T-helper 22 cell (primary cell): ENCODE results near the gene RGPD6.
"Not testable (repeated sequence)": the region's sequence is repeated elsewhere in the genome, so short reads cannot be mapped to it uniquely, and the experiment has no call there.

ENCODE experiments used
- DNase-seq: peaks from one replicate; pipeline ENCODE4 v3.0.0-alpha.2; 2020; ENCODE audit warnings: low read depth

The RGPD6 gene

DNA sequence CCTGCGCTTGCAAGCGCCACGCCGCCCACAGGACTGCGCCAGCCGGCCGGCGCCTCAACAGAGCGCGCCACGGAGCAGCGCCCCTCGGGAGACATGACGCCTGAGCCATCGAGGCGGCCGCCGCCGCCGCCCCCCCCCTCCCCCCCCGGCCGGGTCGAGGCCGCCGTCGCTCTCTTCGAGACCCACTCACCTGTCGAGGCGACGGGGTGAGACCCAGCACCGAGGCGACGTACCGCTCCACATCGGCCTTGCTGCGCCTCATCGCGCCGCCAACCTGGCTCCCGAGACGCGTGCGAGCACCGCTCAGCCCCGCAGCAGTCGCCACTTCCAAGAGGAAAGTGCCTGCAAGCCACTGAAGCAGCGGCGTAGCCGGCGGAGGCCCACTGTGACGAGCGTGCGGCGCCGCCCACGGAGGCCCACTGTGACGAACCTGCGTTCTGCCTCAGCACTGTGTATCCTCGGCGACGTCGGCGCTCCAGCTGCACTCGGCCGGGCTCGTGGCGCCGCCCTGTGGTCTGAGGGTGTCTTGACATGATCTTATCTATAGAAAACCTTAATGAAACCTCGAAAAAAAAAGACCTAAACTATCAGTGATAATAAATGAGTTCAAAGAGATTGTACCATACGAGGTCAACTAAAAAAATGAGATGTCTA lies at the start of gene RGPD6:
TSS of gene RGPD6 (minus strand) at position 460 of the 654 bp plus-strand sequence. CDS start at position 262, 198 bp downstream.
- not testable (repeated sequence) for DNase-seq

GRCh38 chr2:110619326-110619939 lies 42.4 kb upstream of the RGPD6 start:
- not testable (repeated sequence) for DNase-seq

DNA sequence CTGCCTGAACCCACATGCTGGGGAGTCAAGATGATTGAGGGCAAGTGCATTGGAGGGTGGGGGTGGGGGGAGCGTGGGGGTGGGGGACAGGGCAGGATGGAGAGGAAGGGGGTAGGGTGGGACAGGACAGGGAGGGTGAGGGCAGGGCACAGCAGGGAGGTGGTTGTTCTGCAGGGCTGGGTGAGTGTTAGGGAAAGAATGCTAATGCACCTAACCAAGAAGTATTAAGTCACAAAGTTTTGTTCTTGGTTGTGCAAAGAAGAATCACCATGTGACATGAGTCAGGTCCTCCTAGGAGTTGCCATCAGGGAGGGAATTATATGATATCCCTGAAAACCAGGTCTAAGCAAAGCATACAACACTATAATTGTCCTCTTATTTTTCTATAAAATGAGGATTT lies 36.9 kb upstream of the RGPD6 start:
- not testable (repeated sequence) for DNase-seq

DNA sequence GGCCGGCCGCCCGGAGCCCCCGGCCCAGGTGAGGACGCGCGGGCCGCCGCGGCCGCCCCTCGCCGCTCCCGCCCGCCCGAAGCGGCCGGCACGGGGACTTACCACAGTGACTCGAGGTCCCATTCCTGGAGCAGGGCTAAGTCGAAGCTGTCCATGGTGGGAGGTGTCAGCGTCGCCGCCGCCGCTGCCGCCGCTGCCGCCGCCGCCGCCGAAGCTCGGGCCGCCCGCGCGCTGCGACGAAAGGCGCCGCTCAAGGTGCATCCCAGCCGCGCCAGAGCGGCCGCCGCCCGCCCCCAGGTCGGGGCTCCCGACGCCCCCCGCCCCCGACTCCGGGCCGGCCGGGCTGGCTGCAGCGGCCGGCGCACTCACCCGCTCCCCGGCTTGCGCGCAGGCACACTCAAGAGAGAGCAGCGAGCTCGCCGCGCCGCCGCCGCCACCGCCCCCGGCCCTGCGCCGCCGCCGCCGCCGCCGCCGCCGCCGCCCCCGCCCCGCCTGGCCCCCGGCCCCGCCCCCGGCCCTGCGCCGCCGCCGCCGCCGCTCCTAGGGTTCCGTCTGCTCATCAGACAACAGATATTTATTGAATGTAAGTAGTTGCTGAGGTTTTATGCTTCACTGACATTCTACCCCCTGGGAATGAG lies 33.7 kb upstream of the RGPD6 start:
- peak; percentile 4 for DNase-seq

DNA sequence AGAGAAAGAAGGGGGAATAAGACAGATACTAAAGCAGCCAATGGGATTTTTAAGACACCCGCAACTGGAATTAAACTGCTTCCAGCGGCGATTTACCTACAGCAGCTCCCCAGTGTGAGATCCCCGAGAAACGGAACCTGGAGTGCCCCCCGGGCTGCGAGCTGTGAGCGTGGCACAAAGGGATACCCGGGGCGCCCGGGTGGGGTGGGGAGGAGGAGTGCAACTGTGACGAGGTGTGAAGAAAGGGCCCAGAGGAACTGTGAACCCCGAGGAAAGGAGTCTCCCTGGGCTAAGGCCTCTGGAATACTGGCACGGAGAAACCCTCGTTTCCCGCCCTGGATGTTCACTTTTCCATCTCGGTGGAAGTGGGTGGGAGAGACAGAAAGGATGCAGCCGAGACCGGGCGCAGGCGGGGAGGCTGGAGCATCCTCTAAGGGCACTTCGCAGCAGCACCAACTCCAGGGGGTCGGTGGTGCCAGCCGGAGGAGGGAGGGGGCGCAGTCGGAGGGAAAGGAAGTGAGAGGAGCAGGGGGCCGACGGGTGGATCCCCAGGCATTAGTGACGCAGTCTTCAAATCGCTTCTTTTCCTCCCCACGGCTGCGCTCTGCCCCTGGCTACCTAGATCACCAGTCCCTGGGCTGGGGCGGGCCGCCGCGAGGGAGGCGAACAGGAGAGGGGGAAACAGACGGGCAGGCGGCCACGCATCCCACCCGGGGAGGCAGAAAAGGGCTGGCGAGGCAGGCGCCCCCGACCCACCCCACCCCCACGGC lies 33.0 kb upstream of the RGPD6 start:
- DNase-seq: not testable (repeated sequence)

DNA sequence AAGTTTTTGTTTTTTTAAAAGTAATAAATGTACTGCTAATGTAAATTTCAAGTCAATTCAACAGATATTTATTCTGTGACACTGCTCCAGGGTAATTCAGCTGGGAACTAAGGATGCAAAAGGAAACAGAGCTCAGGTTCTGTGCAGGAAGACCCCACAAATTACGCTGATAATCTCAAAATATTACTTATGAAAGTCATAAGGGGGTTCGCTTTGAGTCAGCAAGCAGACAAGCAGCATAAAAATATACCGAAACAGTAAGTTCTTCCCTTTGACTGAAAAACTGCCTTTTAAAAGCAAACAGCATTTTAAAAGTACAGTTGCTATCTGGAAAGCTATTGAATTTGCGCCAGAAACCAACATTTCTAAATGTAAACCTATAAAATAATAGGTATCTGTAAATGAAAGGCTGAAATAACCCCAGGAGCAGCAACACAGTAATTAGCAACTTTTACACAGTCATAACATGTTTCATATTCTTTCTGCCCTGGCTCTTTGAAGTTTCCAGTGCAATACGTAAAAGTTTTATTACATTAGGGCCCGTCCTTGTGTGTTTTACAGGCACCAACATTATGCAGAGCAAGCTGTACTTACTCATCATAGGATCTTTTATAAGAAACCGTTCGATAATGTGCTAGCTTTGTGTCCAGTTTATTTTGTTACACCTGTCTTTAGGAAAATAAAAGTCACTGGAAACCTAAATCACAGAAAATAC lies 31.9 kb upstream of the RGPD6 start:
- DNase-seq: not testable (repeated sequence)

- not testable (repeated sequence) for DNase-seq
Measured at GRCh38 chr2:110605057-110605456, 28.0 kb upstream of the RGPD6 start.

- not testable (repeated sequence) for DNase-seq
Measured at GRCh38 chr2:110603917-110604591, 27.0 kb upstream of the RGPD6 start.

GRCh38 chr2:110602139-110602538 lies 25.1 kb upstream of the RGPD6 start:
- not testable (repeated sequence) for DNase-seq

DNA sequence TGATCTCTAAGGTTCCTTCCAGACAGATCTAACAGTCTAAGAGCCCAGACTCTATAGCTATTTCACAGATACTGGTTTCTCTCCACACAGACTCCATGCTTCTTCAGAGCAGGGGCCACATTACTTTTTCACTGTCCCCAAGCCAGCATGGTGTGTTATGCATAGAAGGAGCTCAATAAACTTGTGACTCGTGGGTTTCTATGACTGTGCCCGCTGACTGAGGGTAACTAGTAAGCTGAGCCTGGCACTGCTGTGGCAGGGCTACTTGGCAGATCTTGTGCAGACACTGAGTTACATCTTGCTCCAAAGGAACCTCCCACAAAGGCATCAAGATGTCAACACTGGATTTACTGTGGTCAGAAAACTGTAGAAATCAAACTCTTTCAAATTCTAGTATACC lies 15.0 kb upstream of the RGPD6 start:
- DNase-seq: not testable (repeated sequence)

DNA sequence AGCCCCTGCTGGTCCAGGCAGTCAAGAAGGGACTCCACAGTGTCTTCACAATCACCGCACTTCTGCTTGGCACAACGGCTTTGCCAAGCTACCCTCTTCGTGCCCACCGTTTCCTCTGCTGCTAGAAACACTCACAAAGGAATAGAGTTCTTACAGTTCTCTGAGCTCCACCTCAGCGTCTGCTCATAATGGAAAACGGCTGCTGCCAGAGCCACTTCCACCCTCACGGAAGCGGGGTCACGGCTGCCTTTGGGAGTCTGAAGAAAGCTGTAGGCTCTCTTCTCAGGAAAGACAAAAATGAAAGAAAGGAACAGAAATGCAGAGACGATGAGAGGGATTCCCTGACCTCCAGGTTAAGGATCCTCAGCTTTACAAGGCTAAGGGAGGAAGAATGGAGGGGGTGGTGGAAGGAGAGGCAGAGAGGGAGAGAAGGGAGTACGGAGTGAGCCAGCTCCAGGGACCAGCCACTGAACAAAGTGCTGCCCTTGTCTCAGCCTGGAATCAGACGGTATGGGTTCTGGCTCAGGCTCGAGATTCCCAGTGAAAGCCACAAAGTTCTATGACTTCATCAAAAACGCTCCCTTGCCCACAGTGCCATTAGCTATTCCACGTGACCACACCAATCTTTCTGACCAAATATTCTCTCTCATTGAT lies 12.8 kb upstream of the RGPD6 start:
- not testable (repeated sequence) for DNase-seq

- DNase-seq: not testable (repeated sequence)
Measured at GRCh38 chr2:110588520-110588919, 11.5 kb upstream of the RGPD6 start.

- DNase-seq: not testable (repeated sequence)
Measured at GRCh38 chr2:110579216-110579965, 2.4 kb upstream of the RGPD6 start.

- not testable (repeated sequence) for DNase-seq
Measured at GRCh38 chr2:110578429-110578828, 1.4 kb upstream of the RGPD6 start.

- DNase-seq: not testable (repeated sequence)
Measured at GRCh38 chr2:110499755-110500377, 77.2 kb downstream of the RGPD6 start.

DNA sequence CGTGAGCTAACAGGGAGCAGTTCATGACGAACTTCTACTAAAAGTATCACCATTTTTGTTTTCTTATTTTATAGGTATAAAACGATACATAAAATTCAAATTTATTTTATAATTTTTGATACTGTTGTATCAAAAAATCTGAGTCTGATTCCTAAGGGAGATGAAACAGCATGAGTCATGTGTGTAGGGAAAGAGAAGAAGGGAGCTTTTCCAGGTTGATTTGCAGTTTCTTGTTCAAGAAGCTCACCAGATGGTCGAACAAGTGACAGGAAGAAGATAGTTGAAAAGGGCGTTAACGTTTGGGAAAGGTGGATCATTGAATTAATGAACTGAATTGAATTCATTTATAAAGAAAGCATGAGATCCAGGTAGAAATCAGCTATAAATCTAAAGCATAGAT lies 81.0 kb downstream of the RGPD6 start:
- not testable (repeated sequence) for DNase-seq

DNA sequence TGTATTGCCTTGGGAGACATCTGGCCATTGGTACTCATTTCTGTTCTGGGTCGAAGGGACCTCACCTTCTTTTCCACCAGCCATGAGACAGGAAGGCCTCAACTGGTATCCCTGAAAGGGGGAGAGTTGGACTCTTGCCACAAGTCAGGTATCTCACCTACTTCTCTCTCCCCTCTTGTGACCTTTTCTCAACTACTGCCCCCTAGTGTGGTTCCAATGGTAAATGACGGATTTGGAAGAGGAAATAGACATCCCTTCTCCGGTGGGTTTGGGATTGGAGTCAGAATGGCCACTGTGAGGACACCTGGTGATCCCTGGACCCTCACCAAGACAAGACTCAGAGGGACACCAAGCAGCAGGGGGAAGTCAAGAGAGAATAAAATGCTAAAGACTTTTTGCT lies 82.5 kb downstream of the RGPD6 start:
- DNase-seq: not testable (repeated sequence)

GRCh38 chr2:110488991-110489390 lies 88.0 kb downstream of the RGPD6 start:
- not testable (repeated sequence) for DNase-seq

DNA sequence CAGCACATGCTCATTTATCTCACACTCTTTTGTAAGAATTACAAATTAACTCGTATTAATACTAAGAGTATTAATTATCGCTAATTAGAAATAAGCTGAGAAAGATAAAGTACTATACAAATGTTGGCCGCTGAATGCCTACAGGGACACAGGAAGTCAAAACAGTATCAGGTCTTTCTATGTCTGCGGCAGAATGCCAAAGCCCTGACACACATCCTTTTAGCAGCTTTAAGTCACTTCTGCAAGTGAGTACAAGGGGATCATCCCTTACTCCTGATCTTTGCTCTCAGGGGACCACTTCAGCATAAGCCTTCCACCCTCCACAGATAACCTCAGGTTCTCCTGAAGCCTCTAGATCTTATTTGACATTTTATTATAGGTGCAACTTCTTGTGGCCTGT lies 94.3 kb downstream of the RGPD6 start:
- DNase-seq: not testable (repeated sequence)
